HepG2 (cell line): ENCODE measurements around the gene APLF. TPM values are rescaled to one million over a fixed set of nuclear protein-coding genes. Genes with fewer than 3 reads are reported as not detected.

Experiments used
- CHD4 ChIP-seq: fragments of 200-600 bp; sonication (generic); IDR thresholded peaks from 2 replicates; pipeline ENCODE4 v1.7.0; 2017; ENCODE audit warnings: mild to moderate bottlenecking, low read length, borderline replicate concordance
- ETS1 ChIP-seq: sonication (generic); formaldehyde crosslinking; IDR thresholded peaks from 2 replicates; pipeline ENCODE4 v1.4.0; 2020; ENCODE audit warnings: missing genetic modification reagents
- GABPA ChIP-seq, 2 experiments: IDR thresholded peaks; 2 replicates each; pipeline ENCODE4 v1.6.1; 2011 to 2016; ENCODE audit warnings: low read depth in 2 of 2, low read length in 1 of 2, missing biosample characterization in 1 of 2, missing genetic modification characterization in 1 of 2
- HNRNPL ChIP-seq: fragments of 200-400 bp; formaldehyde crosslinking; IDR thresholded peaks from 2 replicates; pipeline ENCODE4 v1.6.1; 2017; ENCODE audit warnings: mild to moderate bottlenecking, low read depth, low read length
- NONO ChIP-seq, 2 experiments: fragments of 450-650 bp in 1 of 2; sonication (generic) in 1 of 2; formaldehyde crosslinking in 1 of 2; IDR thresholded peaks in 1 of 2; conservative IDR thresholded peaks in 1 of 2; 2 replicates each; pipeline versions ENCODE4 v1.6.1 to v1.8.0; 2017 to 2022; ENCODE audit warnings: mild to moderate bottlenecking in 1 of 2, missing genetic modification reagents in 1 of 2, moderate library complexity in 1 of 2
- RARG ChIP-seq: sonication (generic); formaldehyde crosslinking; IDR thresholded peaks from 2 replicates; pipeline ENCODE4 v1.4.0; 2020; ENCODE audit warnings: low read depth, mild to moderate bottlenecking, missing genetic modification reagents
- SRF ChIP-seq: IDR thresholded peaks from 2 replicates; pipeline ENCODE4 v1.6.1; 2011; ENCODE audit warnings: mild to moderate bottlenecking, low read depth, low read length, moderate library complexity
- SRY ChIP-seq: sonication (generic); formaldehyde crosslinking; IDR thresholded peaks from 2 replicates; pipeline ENCODE4 v1.8.0; 2022; ENCODE audit warnings: mild to moderate bottlenecking, missing genetic modification reagents
- TRIM22 ChIP-seq: fragments of 450-650 bp; IDR thresholded peaks from 2 replicates; pipeline ENCODE4 v1.6.1; 2017
- U2AF2 ChIP-seq: fragments of 200-400 bp; formaldehyde crosslinking; IDR thresholded peaks from 2 replicates; pipeline ENCODE4 v1.6.1; 2017; ENCODE audit warnings: low read depth, mild to moderate bottlenecking, low read length
- ZBTB44 ChIP-seq: sonication (generic); formaldehyde crosslinking; IDR thresholded peaks from 2 replicates; pipeline ENCODE4 v1.4.0; 2020; ENCODE audit warnings: missing genetic modification reagents
- ZMYM3 ChIP-seq: sonication (generic); formaldehyde crosslinking; IDR thresholded peaks from 2 replicates; pipeline ENCODE4 v1.5.1; 2020; ENCODE audit warnings: mild to moderate bottlenecking, missing genetic modification reagents
- ZNF101 ChIP-seq: sonication (generic); formaldehyde crosslinking; IDR thresholded peaks from 2 replicates; pipeline ENCODE4 v1.4.0; 2020; ENCODE audit warnings: mild to moderate bottlenecking, low read depth, missing genetic modification reagents, borderline replicate concordance
- ZNF280D ChIP-seq: sonication (generic); formaldehyde crosslinking; IDR thresholded peaks from 2 replicates; pipeline ENCODE4 v1.5.1; 2020; ENCODE audit warnings: mild to moderate bottlenecking, missing genetic modification reagents
- ZNF350 ChIP-seq: sonication (generic); formaldehyde crosslinking; IDR thresholded peaks from 2 replicates; pipeline ENCODE4 v1.4.0; 2020; ENCODE audit warnings: mild to moderate bottlenecking, low read depth, missing genetic modification reagents, borderline replicate concordance
- ZNF546 ChIP-seq: sonication (generic); formaldehyde crosslinking; conservative IDR thresholded peaks from 2 replicates; pipeline ENCODE4 v1.8.1; 2023; ENCODE audit warnings: mild to moderate bottlenecking, missing genetic modification reagents
- ZSCAN22 ChIP-seq: sonication (generic); formaldehyde crosslinking; IDR thresholded peaks from 2 replicates; pipeline ENCODE4 v1.4.0; 2020; ENCODE audit warnings: mild to moderate bottlenecking, missing genetic modification reagents
- polyA plus RNA-seq, 8 experiments: library from polyadenylated mRNA; depleted of rRNA in 3 of 8; stranded (reverse) in 7 of 8; unstranded in 1 of 8; fragments of >200 nt; fragmentation: Illumina TruSeq in 4 of 8; extraction: Trizol in 4 of 8; gene quantifications; 2 replicates each; pipeline versions ENCODE4 v1.2.1 to v1.2.3, GENCODE V29; 2011 to 2016; ENCODE audit warnings: low read depth in 4 of 8, missing spikeins in 1 of 8, mixed read lengths in 1 of 8; ENCODE audit not compliant: insufficient read depth in 1 of 8
- total RNA-seq, 5 experiments: library from RNA; depleted of rRNA; stranded (reverse); fragments of >200 nt; fragmentation: Illumina TruSeq; extraction: Trizol; gene quantifications; 2 replicates each; pipeline ENCODE4 v1.2.3, GENCODE V29; 2016; ENCODE audit warnings: low read depth in 1 of 5

The APLF gene
- total and polyA plus RNA-seq, 2 of the 13 experiments (the other 11 are each of a cell fraction or from before 2014, with no cell fraction given), result 0.45 to 2.2 TPM

GRCh38 chr2:68467077-68467960 lies at the start of gene APLF, which contains the start of gene FBXO48 (continued):
- no peak for TF ChIP-seq ETS1 (CRISPR knock-in tag)
- TF ChIP-seq U2AF2, result no peak
- no peak; the same call in 1 of the 2 replicates for TF ChIP-seq GABPA (IDR thresholded peaks at IDR 0.05; ENCODE audit: low read depth, low read length)
- TF ChIP-seq GABPA (CRISPR knock-in tag; IDR thresholded peaks at IDR 0.05; ENCODE audit: low read depth), result peak; percentile 82
- peak; percentile 62; the same call in 1 of the 2 replicates for TF ChIP-seq ZMYM3 (CRISPR knock-in tag)
- no peak for TF ChIP-seq NONO (IDR thresholded peaks at IDR 0.05)
- no peak for TF ChIP-seq NONO (CRISPR knock-in tag; conservative IDR thresholded peaks at IDR 0.05)
- TF ChIP-seq ZNF546, result peak; percentile 90
- TF ChIP-seq ZNF280D (CRISPR knock-in tag), result peak; percentile 84; the same call in 1 of the 2 replicates
- no peak for TF ChIP-seq ZNF101 (CRISPR knock-in tag)
- TF ChIP-seq RARG, result no peak
- TF ChIP-seq TRIM22, result no peak
- 0 out of 2 replicates have a peak, but pooled peaks have one; percentile 31 for TF ChIP-seq HNRNPL
- no peak; the same call in 1 of the 2 replicates for TF ChIP-seq CHD4
- no peak for TF ChIP-seq ZSCAN22 (CRISPR knock-in tag)
- peak; percentile 76 for TF ChIP-seq SRY (CRISPR knock-in tag)
- no peak for TF ChIP-seq SRF
- 0 out of 2 replicates have a peak, but pooled peaks have one; percentile 46 for TF ChIP-seq ZBTB44 (CRISPR knock-in tag)
- TF ChIP-seq ZNF350 (CRISPR knock-in tag), result peak; percentile 93; the same call in 1 of the 2 replicates
